Spleen (tissue), 7 donors: Measurements from ENCODE around the gene NKD1.

Source experiments
- CTCF ChIP-seq, 11 experiments: fragments of 200-600 bp in 7 of 11; fragments of 450-650 bp in 4 of 11; sonication (generic) in 4 of 11; IDR thresholded peaks in 8 of 11; conservative IDR thresholded peaks in 3 of 11; 1 replicate in 7 of 11; 2 replicates in 4 of 11; pipeline versions ENCODE4 v1.4.0 to v1.8.0; 2016 to 2021; ENCODE audit warnings: antibody characterized with exemption in 11 of 11, inconsistent platforms in 4 of 11, mild to moderate bottlenecking in 1 of 11
- POLR2A ChIP-seq, 3 donors: fragments of 450-650 bp; IDR thresholded peaks; one replicate each; pipeline ENCODE4 v1.5.1; 2017; ENCODE audit warnings: antibody characterized with exemption in 3 of 3, mild to moderate bottlenecking in 1 of 3
- POLR2AphosphoS5 ChIP-seq, 3 donors: sonication (generic); formaldehyde crosslinking; IDR thresholded peaks; one replicate each; pipeline ENCODE4 v1.5.1; 2017; ENCODE audit warnings: antibody characterized with exemption in 3 of 3
- donor health status: DM: no; HTN: no; CAD: no; lungs with moderate emphysema.
- donor health status: DM: no; HTN: no; CAD: no.
- donor health status: DM: no; HTN: no; CAD: no.

GRCh38 chr16:50507397-50507796 is 40.8 kb upstream of the NKD1 start:
- TF ChIP-seq CTCF (IDR thresholded peaks at IDR 0.05 in 8 of 11, conservative IDR thresholded peaks at IDR 0.05 in 3 of 11) (no peak), POLR2A (IDR thresholded peaks at IDR 0.05) (no peak), POLR2AphosphoS5 (IDR thresholded peaks at IDR 0.05) (no peak)
